Measurements from ENCODE around the gene DNAJB6. TPM values are rescaled to one million over a fixed set of nuclear protein-coding genes. Genes with fewer than 3 reads are reported as not detected.

The DNAJB6 gene
- total RNA-seq, 1 donor from 2014 or later, result 147 TPM

DNA sequence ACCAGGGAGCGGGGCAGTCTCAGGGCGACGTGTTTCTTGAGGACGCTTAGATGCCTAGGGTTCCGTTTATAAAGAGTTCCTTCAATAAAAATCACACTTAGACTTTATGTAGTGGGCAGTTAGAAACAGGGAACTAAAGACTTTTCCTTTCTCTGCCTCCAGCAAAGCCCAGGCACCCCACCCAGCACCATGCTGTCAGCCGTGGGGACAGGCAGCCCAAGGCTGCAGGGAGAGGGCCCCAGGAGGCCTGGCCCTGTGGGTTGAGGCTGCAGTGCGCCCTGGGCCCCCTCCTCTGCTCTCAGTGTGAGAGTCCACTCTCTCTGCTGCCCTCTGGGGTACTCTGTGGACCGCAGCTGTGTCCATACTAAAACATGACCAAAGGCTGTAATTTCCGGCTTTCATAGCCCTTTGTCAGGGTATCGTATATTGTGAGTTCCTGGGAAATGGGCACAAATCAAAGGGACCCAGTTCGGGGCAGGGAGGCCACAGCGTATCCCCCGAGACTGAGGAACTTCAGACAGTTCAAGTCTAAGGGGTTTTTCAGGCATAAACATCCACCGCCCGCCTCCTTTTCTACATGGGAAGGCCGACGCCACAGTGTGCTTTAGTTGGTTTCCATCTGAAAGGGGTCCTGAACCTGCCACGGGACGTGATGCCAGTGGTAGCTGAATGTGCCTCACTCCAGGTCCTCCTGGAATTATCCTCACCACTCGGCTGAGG lies 59.7 kb downstream of the DNAJB6 start:
- no peak for DNase-seq

DNA sequence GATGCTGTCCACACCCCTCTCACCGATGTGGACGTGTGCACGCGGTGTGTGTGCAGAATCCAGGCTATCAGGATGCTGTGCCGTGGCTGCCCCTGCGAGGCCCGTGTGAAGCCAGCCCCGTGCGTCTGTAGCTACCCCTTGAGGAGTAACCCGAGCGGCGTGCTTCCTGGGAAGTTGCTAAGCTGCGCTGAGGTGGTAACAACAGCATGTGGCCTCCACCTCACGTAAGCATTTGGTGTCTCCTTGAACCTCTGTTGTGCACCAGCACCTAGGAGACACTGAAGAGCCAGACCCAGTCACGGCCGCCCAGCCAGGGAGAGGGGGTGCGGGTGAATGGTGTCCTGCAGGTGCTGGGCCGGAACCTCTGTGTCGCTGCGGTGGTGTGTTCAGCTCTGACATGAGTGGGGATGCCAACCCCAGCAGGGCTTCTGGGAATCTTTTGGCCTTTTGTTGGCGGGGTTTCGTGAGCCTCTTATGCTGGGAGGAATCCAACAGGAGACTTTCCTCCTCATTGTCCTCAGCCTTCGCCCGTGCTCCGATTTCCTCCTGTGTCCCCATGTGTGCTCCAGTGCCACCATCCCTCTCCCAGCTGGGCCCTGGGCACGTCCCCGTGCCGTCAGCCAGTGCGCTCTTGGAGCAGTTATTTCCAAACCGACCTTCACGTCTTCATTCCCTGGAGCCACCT lies 60.4 kb downstream of the DNAJB6 start:
- peak; percentile 54 for DNase-seq

DNA sequence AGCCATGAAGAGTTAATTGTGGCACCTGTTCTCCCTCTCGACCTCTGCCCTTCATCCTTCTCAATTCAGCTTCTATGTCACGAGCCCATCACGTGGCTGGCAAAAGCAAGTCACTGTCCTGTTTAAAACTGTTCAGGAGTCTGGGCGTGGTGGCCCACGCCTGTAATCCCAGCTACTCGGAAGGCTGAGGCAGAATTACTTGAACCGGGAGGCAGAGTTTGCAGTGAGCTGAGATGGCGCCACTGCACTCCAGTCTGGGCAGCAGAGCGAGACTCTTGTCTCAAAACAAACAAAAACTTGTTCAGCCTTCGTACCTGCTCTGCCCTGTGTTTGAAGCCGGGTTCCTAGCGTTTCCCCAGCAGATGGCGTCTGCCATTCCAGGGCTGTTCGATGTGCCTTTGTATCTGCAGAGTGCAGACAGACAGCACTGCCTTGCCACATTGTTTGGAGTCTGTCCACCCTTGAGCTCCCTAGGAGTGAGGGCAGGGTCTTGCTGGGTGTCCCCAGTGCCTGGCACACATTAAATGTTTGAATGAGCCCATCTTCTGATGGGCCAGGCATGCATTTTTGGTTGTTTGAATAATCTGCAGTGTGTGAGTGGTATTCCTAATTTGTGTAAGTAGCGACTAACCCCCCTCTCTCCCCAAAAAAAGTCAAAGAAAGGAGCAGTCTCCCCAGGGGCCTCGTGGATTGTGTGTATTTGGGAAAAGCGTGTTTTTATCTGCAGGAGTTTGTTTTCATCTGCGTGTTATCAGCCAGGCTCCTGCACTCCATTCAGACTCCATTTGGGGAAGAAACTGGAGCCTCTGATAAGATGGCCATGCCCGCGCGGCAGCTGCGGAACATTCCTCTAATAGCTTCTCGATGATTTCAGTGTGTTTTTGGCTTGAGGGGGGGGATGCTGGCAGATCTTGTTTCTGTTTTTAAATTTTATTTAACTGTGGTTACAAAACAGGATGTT lies 61.2 kb downstream of the DNAJB6 start:
- peak; percentile 90 for DNase-seq

- DNase-seq, result no peak
These were observed 62.4 kb downstream of the DNAJB6 start for GRCh38 chr7:157399086-157399687.

DNA sequence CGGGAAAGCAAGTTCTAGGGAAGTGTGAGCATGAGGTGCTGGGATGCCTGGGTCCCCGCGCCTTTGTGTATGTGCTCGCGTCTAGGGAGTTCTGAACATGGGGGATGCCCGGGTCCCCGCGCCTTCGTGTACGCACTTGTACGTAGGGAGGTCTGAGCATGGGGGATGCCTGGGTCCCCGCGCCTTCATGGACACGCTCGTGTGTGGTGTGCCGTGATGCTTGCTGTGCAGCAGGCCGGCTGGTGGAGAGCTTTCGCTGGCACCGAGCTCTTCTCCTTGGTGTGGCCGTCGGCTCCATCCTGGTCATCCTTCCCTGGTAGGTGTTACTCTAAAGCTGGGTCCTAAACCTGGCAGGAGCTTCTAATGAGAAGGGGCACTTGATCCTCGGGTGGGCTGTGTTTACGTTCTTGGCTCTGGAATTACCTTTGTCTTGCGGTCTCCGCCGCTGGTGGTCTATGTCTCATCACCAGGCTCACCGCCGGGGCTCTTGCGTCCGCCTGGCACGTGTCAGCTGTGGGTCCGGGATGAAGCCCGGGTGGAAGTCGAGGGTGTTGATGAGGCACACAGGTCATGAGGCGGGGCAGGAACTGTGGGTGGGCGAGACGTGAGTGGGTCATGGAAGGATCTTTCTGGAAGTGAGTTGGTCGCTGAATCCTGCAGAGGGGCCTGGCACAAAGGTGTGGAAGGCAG lies 63.5 kb downstream of the DNAJB6 start:
- DNase-seq, result no peak

DNA sequence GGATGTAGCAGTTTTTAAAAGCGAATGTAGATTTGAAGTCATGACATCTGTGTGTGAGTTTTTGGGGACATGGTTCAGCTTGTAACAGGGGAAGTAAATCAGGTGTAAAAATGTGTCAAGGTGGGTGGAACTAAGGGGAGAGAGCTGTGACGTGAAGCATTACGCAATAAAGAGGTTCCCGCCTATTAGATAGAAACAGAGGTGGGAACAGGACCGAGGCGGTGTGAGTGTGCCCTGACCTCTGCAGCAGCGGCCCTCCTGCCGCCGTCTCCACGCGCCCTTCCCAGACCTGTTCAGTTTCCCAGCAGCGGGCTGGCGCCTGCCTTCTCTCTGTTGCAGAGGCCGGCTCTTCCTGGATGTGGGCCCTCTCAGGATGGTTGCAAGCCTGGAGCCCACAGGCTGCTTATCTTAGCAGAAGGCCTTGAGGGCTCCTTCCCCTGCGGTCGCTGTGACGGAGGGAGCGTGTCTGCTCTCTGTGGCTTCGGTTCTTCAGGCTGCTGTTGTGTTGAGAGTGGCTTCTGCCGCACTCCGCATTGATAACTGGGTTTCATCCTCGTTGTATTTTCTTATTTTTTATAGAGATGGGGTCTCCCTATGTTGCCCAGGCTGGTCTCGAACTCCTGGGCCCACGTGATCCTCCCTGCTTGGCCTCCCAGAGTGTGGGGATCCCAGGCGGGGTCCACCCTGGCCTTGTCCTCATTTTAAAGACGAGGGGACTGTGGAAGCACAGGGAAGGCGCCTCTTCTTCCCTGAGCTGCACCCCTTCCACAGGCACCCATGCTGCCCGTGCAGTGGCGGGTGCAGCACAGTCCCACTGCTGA lies 65.0 kb downstream of the DNAJB6 start:
- DNase-seq, result no peak

DNA sequence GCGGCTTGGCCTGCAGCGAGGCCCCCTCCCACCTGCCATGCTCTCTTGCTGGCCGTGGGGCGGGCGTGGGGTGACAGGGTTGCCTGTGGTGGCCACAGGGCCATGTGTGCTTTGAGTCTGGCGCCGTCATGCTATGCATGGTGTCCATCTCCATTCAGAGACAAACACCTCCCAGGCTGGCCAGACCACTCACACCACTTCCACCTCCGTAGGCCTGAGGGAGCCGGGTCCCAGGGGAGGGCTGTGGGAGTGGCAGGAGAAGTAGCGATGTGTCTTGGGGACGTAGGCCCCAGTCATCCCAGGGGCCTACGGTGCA lies 65.5 kb downstream of the DNAJB6 start:
- DNase-seq, result no peak

GRCh38 chr7:157402911-157403534 lies 66.2 kb downstream of the DNAJB6 start:
- DNase-seq, result no peak

GRCh38 chr7:157403646-157404401 lies 67.0 kb downstream of the DNAJB6 start:
- no peak for DNase-seq

DNA sequence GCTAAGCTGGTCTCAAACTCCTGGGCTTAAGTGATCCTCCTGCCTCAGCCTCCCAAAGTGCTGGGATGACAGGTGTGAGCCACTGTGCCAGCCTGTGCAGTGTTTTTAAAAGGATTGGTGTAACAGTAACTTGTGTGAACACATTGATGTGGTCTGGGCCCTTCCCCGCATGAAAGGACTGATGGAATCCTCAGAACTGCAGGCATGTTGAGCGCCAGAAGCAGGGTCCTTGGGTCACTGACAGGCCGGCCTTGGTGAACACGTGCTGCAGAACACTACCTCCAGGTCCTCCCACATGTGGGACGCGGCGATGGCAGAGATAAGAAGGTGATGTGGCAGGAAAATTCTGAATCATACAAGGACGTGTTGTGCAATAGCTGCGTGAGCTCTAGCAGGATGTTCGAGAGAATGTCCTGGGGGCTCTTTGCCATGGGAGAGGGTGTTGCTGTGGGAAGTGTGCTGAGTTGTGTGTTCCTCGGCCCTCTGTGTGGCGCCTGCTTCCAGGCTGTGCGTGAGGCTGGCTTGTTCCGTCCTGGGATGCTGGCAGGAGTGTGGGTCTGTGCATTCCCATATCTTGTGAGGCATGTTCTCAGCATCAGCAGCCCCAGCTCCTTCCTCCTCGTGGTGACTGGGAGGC lies 68.2 kb downstream of the DNAJB6 start:
- no peak for DNase-seq

GRCh38 chr7:157405501-157405900 lies 68.7 kb downstream of the DNAJB6 start:
- DNase-seq, result no peak

DNA sequence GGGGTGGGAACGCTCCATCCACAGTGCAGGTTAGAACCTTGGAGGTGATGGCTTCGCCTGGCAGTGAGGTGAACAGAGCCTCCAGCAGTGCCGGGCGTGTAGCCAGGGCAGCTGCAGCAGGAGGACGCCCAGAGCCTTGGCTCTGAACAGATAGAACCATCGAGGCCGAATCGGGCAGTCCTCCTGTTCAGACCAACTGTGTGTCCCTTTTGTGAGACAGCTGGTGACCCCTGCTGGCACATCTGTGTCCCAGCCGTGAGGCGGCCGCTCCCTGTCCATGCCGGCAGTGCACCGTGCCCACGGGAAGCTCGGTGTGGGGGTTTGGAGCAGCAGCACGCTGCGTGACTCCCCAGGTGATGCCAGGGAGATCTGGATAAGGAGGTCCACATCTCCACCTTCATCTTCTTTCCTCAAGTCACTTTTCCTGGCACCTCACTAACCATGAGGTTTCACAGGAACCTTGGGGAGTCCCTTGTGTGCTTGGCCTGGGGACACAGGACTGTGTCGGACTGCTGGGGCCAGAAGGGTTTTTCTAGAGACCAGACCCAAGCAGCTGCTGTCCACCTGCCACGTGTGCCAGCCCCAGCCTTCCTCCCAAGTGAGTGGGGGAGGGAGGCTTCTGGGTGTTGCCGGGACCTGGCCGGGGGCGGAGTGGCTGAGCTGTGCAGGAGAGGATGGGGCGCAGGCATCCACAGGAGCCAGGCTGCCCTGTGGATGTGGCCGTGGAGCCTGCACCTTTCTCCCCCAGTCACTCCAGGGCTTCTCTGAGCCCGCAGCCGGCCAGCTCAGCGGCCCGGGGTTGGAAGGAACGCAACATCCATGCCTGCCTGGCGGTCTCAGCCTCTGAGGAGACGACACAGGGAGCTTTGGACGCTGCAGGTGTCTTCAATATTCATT lies 69.4 kb downstream of the DNAJB6 start:
- peak; percentile 52 for DNase-seq

GRCh38 chr7:157406971-157407370 lies 70.2 kb downstream of the DNAJB6 start:
- no peak for DNase-seq

- DNase-seq, result no peak
These were observed 70.9 kb downstream of the DNAJB6 start for GRCh38 chr7:157407512-157408257.

DNA sequence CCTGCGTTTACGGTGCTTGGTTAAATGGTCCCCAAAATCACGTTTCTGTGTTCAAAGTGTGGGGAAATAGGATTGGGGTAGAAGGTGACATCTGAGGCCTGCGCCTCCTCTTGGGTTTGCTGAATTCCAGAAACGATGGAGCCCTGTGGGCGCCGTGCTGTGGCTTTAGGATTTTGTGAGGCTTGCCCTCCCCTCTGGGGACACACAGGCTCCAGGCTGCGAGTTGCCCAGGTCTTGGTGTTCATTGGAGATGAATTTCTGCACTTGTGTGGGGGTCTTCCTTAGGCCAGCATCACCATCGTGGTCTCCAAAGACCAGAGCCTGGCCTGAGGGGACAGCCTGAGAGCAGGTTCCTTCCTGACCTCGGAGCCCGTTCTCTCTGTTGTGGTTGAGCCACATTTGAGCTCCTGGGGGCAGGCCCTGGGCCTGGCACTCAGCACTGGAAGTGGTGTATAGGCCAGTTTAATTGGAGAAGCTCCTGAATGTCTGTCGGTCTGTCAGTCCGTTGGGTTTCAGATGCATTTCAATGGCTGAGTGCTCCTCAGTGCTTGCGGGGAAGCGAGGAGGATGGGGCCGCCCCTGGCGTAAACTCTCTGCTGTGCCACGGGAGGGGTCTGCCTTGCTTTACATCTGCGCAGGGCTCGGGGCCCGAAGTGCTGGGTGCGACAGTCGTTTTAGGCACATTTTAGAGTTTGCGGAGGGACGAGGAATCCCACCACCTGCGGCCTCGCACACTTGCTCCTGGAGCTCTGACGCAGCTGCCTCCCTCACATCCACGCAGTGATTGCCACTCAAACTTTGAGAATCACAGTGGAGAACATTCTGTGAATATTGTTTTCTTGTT lies 71.7 kb downstream of the DNAJB6 start:
- DNase-seq, result no peak

DNA sequence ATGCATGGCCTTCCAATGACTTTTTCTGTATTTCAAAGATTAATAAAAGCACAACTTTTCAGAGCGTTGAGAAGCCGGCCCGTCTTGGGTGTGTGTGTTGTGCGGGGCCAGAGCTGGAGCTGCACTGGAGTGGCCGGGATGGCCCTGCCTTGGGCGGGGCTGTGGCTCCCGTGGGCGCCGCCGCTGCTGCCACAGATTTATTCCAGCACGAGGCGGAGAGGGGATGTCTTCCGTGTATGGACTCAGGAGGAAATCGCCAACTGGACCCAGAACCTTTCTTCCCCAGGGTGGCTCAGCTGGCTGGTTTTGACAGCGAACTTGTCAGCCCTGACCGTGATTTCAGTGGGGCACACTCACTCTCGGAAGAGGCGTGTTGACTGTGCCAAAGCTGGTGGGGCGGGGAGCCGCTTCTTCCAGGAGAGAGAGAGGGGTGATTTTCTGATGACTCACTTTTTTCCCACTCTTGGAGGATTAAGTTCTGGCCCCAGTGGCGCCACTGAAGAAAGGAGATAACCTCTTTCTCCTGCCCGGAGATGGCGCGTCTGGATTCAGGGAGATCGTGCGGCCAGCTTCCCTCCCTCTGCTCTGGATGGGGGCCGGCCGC lies 72.4 kb downstream of the DNAJB6 start:
- DNase-seq, result peak; percentile 49
